Measurements from ENCODE around the gene ESAM.
"Not testable (repeated sequence)": the region's sequence is repeated elsewhere in the genome, so short reads cannot be mapped to it uniquely, and the experiment has no call there.

The ESAM gene

DNA sequence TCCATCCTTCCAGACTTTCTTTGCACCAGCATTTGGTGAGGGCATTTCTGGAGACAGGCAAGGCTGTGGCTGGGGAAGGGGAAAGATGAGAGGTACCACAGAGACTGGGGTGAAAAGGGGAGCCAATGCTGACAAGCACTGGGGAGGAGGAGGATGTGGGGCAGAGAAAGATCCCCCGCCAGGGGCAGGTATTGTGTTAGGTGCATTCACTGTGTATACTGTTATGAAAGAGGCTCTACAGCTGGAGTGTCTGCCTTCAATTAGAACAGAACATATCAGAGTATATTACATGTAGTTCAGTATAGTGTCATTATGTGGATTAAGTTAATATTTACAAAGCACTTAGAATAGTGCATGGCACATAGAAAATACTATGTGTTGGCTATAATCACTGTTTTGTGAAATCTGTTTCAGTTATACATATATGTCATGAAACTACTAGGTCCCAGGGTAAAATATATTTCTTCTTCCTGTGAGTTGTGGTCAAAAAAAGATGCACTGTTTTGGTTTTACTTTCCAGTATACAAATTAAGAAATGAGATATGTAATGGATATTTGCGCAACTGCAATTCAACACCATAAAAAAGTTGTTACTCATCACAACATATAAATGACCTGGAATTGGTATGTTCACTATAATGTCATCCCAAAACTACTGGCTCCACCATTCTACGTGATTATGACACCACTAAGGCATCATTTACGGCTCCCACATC is 29.7 kb upstream of the ESAM start:
- TF ChIP-seq, protein P1, sequence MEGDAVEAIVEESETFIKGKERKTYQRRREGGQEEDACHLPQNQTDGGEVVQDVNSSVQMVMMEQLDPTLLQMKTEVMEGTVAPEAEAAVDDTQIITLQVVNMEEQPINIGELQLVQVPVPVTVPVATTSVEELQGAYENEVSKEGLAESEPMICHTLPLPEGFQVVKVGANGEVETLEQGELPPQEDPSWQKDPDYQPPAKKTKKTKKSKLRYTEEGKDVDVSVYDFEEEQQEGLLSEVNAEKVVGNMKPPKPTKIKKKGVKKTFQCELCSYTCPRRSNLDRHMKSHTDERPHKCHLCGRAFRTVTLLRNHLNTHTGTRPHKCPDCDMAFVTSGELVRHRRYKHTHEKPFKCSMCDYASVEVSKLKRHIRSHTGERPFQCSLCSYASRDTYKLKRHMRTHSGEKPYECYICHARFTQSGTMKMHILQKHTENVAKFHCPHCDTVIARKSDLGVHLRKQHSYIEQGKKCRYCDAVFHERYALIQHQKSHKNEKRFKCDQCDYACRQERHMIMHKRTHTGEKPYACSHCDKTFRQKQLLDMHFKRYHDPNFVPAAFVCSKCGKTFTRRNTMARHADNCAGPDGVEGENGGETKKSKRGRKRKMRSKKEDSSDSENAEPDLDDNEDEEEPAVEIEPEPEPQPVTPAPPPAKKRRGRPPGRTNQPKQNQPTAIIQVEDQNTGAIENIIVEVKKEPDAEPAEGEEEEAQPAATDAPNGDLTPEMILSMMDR (conservative IDR thresholded peaks at IDR 0.05), result no peak

DNA sequence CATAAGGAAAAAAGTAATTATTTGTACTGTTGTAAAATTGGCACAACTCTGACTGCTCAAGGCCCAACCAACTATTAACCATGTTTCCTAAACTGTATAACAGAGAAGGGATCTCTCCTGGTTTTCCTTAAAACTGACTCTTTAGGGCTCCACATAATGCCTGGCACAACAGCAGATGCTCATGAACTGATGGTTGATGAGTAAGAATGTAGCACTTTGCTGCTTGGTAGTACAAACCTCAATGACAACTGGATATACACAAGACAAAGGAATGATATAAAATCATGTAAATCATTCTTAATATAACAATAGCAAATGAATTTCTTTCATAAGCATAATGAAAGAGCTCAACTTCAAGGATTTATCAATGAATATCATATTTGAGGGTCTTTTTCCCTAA is 26.4 kb upstream of the ESAM start:
- H3K27ac ChIP-seq, result no peak overlapping the region
- TF ChIP-seq, protein P1 (conservative IDR thresholded peaks at IDR 0.05), result no peak

More for the DNA sequence above, 29.7 kb upstream of the ESAM start:
- H3K27ac ChIP-seq, result no peak overlapping the region

DNA sequence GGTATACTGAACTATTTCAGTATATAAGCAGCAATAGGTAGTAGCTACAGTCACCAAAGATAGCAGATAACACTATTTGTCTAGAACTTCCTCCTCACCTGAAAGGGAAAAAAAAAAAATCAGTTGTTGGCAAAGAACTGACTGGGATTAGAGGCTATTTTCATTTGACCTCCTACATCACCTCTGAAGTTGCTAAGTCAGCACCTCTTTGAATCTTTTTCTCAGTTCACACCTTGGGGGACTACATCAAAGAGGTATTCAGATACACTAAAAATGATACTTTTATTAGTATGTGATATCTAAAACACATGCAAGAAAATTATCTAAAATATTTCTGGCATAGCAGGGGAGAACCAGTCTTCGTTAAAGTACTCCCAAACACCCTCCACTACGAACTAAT is 22.0 kb upstream of the ESAM start:
- TF ChIP-seq, protein P1 (conservative IDR thresholded peaks at IDR 0.05), result no peak
- H3K27ac ChIP-seq, result no peak overlapping the region

DNA sequence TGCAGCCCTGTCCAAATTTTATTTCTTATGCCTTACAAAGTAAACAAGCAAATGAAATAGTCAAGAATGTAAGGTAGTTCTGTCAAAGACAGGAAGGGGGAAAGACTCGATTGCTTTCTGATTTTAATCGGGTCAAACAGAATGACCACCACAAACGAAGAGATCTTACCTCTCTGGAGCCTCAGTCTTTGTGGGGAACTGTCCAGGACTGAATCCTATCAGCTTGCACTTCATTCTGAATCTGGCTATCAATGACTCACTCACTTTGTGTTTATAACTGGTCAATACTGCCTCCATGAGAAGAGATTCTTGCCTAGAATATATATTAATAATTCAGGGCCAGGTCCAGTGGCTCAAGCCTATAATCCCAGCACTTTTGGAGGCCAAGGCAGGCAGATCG is 20.9 kb upstream of the ESAM start:
- TF ChIP-seq, protein P1 (conservative IDR thresholded peaks at IDR 0.05), result no peak
- H3K27ac ChIP-seq, result no peak overlapping the region

DNA sequence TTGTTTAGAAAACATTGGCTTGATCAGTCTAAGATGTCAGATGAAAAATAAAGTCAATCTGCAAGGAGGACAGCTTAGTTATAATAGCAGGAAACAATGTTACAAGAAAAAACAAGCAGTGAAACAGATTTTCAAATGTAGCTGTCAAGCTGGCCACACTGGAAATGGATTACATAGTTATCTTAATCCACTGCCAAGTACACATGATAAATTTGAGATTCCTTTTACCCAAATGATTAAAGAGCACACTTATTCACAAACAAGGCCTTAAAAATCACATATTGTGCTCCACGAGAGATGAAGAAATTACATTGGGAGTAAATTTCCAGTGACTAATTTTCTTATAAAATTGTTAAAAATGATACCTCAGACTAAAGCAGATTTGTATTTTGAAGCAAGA is 17.5 kb upstream of the ESAM start:
- H3K27ac ChIP-seq, result no peak overlapping the region

DNA sequence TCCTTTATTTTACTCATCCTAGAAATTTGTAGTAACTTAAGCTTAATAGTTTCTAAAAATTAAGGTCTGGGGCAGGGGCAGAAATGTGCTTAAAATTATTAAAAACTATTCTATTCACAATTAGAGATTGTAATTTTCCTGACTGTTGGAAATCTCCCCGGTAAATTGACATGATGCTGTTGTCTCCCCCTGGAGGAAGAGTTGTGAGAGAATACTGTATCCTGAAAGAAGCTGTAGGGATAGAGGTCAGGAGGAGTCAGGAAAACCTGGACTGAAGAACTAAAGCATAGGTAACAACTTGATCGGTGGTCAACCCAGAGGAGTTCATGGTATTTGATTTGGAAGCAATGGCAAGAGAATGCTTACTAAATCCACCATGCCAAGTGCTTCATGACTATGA is 16.2 kb upstream of the ESAM start:
- TF ChIP-seq, protein P1 (conservative IDR thresholded peaks at IDR 0.05), result peak; percentile 46

More for the DNA sequence above, 17.5 kb upstream of the ESAM start:
- TF ChIP-seq, protein P1 (conservative IDR thresholded peaks at IDR 0.05), result no peak

DNA sequence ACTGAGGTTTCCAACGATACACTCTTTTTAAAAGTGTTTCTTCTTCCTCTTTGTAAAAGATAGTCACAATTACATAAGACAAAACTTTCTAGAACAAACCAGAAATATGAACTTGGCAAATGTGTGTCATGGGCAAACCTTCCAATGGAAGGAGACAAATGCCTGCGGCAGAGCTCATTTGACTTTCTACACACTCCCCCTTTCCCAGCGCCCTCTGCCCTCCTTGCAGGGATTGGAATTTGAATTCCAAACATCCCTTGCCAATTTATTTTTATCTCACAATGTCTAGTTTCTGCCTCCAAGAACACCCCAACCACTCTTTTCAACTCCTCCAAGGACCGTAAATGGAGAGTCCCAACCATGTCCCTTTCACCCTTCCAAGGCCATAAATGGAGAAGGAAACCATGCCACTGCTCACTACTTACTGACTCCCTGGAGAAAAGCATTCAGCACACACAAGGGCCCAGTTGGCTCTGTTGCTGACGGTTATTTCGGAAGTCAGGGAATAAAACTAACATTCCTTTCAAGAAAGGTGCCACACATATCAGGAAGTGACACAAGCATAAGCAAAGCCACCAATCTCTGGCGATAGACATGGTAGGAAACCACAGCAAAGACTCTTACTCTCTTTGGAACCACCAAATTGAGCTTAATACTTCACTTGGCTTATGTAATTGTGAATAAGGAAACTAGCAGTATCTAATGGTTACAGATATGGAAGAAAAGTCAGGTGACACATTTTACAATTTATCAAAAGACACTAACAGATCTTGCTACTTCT is 15.0 kb upstream of the ESAM start:
- TF ChIP-seq, protein P1 (conservative IDR thresholded peaks at IDR 0.05), result no peak
- no peak overlapping the region for H3K27ac ChIP-seq

More for the DNA sequence above, 16.2 kb upstream of the ESAM start:
- H3K27ac ChIP-seq, result no peak overlapping the region

DNA sequence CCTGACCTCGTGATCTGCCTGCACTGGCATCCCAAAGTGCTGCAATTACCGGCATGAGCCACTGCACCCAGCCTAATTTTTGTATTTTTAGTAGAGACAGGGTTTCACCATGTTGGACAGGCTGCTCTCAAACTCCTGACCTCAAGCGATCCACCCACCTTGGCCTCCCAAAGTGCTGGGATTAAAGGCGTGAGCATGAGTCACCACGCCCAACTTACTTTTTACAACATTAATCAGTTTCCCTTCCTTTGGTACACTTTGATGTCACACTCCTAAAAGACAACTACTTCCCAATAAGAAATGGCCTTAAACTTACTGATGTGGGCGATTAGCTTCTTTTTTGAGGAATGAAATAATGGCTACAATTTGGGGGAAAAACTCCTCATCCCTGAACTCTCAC is 8.9 kb upstream of the ESAM start:
- not testable (repeated sequence) for H3K27ac ChIP-seq

Measured in VCaP (cell line).